NOMO-1 (cell line): ENCODE data around the gene FAM83F.
"Not testable (repeated sequence)": the region's sequence is repeated elsewhere in the genome, so short reads cannot be mapped to it uniquely, and the experiment has no call there.

Experiments used
- DNase-seq, 2 experiments: peaks; one replicate each; lab custom pipeline; 2025; ENCODE audit not compliant: unreplicated experiment in 2 of 2; lab: John Stamatoyannopoulos, UW

Gene FAM83F

GRCh38 chr22:40009951-40010671 lies 15.4 kb downstream of the FAM83F start:
- no peak for DNase-seq

DNA sequence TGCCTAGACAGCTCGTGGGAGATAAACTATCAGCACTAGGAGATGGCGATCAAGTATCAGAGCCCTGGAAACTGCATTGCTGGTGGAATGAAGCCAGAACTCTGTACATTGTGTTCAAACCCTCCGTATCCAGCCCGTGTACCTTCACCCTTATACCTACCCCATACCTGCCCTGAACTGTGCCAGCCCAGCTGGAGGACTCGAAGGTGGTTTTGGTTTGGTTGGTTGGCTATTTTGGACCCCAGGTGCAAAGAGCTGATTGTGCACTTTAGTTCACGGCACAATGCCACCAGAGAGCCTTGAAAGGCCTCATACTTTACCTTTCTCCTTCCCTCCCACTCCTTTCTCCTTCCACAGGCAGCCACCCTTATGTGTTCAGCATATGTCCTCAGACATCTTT lies 16.0 kb downstream of the FAM83F start:
- no peak for DNase-seq

DNA sequence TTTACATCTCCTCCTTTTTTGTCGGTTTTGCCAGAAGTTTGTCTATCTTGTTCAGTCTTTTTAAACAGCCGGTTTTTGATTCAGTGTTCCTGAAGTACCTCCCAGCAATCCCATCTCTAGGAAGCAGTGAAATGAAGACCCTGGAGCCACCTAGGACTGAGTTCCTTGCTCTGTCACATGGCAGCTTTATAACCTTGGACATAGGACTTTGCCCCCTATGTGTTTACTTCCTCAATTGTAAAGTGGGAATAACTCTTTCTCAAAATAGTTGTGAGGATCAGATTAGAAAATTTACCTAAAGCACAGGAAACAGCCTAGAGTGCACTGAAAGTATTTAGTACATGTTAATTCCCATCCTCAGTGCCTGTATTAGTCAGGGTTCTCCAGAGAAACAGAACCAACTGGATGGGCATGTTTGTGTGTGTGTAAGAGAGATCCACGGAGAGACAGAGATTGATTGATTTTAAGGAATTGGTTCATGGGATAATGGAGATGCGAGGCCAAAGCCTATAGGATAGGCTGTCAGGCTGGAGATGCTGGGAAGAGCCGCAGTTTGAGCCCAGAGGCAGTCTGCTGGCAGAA lies 20.0 kb downstream of the FAM83F start:
- DNase-seq, result peak in 1 of 2 experiments; percentile 20

- no peak for DNase-seq
Measured at GRCh38 chr22:40015358-40015976, 20.7 kb downstream of the FAM83F start.

GRCh38 chr22:40018051-40018450 lies 23.3 kb downstream of the FAM83F start:
- no peak for DNase-seq

DNA sequence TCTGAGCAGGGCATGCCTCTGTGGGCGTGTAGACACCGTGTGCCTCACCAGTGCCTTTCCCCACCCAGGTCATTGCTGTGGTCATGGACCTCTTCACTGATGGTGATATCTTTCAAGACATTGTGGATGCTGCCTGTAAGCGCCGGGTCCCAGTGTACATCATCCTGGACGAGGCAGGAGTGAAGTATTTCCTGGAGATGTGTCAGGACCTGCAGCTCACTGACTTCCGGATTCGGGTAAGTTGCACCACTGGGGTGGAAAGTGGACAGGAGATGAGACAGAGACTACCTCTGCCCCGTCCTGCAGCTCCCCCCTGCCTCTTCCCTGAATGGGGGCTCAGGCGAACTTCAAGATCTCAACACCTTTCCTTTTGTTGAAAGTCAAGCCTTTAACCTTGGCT lies 24.3 kb downstream of the FAM83F start:
- DNase-seq, result no peak

DNA sequence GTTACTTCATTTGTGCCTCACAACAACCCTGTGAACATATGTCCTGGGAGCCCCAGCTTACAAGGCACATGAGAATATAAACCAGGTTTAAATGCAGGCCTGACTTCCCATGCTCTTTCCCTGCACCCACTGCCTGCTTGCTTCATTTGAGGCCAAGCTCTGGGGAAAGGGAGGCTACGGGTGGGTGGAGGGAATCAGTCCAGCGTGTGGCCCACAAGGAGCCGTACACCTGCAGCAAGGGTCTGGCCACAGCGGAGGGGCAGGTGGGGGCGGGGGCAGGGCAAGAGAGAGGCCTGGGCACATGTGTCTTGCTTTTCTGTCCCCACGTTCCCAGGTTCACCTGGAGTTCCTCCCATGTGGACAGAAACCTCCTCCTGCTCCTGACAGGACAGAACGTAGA lies 26.2 kb downstream of the FAM83F start:
- DNase-seq, result no peak

GRCh38 chr22:40021401-40022000 lies 26.7 kb downstream of the FAM83F start:
- DNase-seq, result no peak

DNA sequence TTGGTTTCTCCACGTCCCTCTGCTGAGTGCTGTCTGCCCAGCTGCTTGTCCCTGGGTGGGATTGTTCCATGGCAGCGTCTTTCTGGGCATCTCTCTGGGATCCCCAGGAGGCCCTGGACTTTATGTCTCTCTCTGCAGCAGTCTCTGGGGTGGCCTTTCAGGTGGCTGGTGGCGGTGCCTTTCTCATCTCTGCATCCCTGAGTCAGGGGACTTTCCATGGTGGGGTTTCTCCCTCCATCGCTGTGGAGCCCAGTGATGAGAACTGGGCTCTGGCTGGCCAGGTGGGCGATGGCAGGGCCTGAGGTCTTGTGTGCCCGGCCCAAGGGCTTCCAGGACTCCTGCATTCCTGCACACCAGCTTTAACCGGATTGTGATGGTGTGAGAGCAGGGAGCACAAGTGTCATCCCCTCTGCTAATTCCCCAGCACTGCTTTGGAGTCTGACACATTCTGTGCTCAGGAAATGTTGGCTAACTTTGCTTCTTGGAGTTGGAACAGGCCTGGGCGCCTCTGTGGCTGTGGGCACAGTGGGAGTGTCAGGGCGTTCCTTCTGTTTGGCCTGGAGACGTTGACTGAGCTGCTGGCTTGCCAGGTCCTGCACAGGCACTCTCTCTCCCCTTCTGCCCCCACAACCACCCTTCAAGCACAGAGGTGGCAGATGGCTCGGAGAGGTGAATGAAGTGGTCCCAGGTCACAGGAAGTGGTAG lies 27.9 kb downstream of the FAM83F start:
- no peak for DNase-seq

- DNase-seq, result no peak
Measured at GRCh38 chr22:40023341-40023841, 28.6 kb downstream of the FAM83F start.

DNA sequence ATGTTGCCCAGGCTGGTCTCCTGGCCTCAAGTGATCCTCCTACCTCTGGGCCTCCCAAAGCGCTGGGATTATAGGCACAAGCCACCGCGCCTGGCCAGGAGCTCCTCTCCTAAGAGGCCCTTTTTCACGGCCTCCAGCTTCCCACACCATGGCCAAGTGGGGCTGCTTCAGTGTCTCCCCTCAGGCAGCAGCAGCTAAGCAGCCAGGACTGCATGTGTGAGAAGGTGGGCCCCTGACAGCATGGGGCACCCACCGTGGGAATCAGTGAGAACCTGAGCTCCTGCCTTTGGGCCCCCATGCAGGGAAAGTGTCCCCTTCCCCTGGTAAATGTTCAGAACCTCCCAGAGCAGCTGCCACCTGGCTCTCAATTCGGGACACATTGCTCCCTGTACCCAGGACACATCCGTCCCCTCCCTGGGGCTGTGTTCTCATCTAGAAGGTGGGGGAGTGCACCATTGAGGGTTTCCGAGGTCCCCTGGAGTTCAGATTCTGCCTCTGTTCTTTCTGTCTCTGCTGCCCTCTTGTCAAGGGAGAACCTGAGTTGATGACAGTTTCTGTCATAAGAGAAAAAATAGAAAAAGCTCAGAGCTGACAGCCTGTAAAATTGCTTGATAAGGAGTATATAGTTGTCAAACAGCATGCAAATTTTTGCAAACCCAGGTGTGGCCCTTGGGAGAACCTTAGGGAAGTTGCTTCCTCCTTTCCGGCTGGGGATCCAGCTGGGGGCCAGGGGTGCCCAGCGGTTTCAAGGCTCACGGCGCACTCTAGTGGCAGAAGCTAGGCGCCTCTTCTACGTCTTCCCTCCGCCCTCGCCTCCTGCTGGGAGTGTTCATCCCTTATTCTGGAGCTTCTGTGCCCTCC lies 29.7 kb downstream of the FAM83F start:
- DNase-seq, result peak; percentile 50 to 54

GRCh38 chr22:40025062-40025379 lies 30.3 kb downstream of the FAM83F start:
- DNase-seq, result not testable (repeated sequence)

DNA sequence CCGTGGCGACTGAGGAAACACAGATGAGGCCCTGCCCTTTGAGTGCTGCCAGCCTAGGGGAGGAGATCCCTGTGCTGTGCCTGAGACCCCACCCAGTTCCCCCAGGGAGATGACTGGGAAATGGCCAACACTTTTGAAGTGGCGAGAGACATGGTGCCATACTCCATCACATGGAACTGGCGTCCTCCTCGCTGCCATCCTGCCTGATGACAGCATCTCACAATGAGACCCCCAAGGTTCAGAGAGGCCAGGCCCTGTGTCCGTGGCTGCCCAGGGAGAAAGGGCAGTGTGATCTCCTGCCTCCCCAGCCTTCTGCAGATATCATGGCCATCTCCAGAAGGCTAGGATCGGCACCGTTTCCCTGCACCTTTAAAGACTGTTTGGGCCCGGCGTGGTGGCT lies 31.1 kb downstream of the FAM83F start:
- no peak for DNase-seq

GRCh38 chr22:40026641-40027040 lies 31.9 kb downstream of the FAM83F start:
- DNase-seq, result no peak

DNA sequence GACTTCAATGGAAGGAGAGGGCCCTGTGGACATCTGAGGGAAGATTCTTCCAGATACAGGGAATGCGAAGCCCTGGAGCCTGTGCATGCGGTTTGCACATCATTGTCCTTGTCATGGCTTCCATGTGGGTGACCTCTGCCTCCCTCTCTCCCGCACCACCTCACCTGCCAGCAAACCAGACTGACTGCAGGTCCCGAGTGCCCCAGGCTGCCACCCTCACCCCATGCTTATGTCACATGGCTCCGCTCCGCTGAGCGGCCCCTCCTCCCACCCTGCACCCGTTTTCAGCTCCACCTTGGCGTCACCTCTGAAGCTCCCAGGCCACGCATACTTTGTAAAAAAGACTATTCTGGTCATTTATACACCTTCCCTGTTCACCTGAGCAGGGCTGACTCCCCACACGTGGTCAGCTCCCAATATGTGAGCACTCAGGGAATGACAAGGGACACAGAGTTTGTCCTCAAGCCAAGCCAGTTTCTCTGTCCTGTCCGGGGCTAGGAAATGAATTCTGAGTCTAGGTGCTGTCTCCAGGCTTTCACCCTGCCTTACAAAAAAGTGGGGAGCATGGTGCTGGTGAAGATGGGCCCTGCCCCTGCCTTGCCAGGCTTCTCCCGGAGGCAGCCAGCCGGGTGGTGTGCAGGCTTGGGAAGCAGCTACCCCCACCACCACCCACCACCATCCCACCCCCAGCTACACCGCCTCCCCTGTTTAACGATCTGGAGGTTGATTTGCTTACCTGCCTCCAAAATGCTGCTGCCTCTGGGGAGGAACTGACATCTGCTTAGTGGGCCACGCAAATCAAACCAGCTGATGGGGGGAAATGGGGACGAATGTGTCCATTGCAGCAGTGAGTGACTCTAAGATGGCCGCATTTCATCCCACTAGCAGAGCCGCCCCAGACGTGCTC lies 32.7 kb downstream of the FAM83F start:
- DNase-seq, result no peak

GRCh38 chr22:40028098-40028425 lies 33.3 kb downstream of the FAM83F start:
- no peak for DNase-seq

DNA sequence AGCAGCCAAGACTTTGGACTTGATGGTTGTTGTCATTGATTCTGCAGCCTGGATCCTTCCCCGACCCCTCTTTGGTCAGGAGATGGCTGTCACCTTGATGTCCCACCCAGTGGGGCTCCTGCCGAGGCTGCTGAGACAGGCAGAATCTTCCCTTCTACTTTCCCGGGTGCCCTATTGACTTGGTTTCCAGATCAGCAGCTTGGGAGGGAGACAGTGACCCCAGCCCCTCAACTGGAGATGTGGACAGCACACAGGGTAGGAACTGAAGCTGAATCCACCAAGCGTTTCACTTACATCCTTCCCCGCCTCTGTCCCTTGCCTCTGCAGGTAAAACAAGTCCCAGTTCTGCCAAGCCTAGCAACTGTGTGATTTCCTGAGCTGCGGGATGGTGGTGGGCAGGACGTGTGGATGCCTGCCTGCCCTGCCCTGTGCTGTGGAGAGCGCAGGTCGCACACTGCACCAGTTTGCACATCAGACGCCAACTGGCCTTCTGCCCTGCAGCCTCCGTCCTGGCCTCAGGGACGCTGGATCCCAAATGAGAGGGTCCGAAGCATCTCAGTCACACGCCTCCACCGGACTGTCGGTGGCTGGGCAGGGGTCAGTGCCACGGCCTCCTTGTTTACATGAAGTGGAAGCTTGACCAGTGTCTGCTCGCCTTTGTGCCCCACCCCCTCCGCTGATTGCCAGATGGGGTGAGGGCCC lies 34.6 kb downstream of the FAM83F start:
- DNase-seq, result no peak

DNA sequence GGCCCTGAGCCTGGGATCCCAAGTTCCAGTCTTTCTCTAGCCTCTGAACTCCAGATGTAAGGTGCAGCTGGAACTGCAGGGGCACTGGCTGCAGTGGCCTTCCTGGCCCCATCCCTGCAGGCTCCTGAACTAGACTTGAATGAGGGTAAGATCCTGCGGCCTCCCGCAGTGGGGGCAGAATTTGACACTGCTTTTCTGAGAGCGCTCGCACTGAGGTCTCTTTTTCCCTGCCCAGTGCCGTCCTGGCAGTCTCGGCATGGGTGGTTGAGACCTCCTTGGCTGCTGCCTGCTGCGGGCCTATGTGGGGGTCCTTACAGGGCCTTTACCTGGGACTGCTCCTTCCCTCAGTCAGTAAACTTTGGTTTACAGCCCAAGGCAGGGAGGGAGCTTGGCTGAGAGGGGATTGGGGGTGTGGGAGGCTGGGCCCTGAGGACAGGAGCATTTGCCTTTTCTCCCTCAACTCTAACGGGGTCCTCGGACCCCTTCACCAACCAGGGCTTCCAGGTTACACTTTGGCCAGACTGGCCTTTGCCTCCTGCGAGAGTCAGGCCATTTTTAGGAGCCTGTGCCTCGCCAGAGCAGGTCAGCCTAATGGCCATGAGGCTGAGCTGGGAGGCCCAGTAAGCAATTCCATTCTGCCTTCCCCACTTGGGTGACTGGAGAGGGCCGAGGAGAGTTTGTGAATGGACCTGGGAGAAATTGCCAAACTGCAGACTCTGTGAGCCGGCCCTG lies 35.4 kb downstream of the FAM83F start:
- no peak for DNase-seq
